HEK293 (cell line): ENCODE data around the gene ZMYM4.

Source experiments
- CTCF ChIA-PET: fragments of 350-600 bp; formaldehyde crosslinking; extraction: SDS; loops from one replicate; lab custom pipeline; 2021; ENCODE audit warnings: antibody characterized with exemption; lab: Yijun Ruan, JAX
- POLR2A ChIA-PET: fragments of 300-600 bp; formaldehyde crosslinking; extraction: SDS; loops from one replicate; lab custom pipeline; 2020; ENCODE audit warnings: antibody characterized with exemption, inconsistent platforms; lab: Yijun Ruan, JAX
- H3K27ac ChIP-seq: fragments of 200-500 bp; sonication (Bioruptor generic); 2 replicates; pipeline ENCODE4 v1.5.1; 2014; ENCODE audit warnings: low read depth, low read length, control low read depth, inconsistent platforms; ENCODE audit errors: extremely low read depth
- H3K36me3 ChIP-seq, 2 experiments: fragments of 200-500 bp in 1 of 2; sonication (Bioruptor generic) in 1 of 2; 1 replicate in 1 of 2; 2 replicates in 1 of 2; pipeline ENCODE4 v1.5.1; 2014 to 2017; ENCODE audit warnings: inconsistent platforms in 2 of 2, low read length in 2 of 2; ENCODE audit not compliant: control insufficient read depth in 2 of 2, insufficient read depth in 1 of 2
- H3K4me1 ChIP-seq: fragments of 200-500 bp; sonication (Bioruptor generic); 2 replicates; pipeline ENCODE4 v1.5.1; 2014; ENCODE audit warnings: mild to moderate bottlenecking, low read length, inconsistent platforms; ENCODE audit not compliant: control insufficient read depth, insufficient read depth
- H3K4me3 ChIP-seq: 2 replicates; pipeline ENCODE4 v1.5.1; 2011; ENCODE audit warnings: low read depth, mild to moderate bottlenecking, control low read depth, low read length, moderate library complexity
- H3K9me3 ChIP-seq: fragments of 200-500 bp; sonication (Bioruptor generic); 2 replicates; pipeline ENCODE4 v1.5.1; 2014; ENCODE audit warnings: low read depth, low read length, inconsistent platforms; ENCODE audit not compliant: control insufficient read depth, insufficient read depth
- ATF2 ChIP-seq: fragments of 450-650 bp; formaldehyde crosslinking; IDR thresholded peaks from 2 replicates; pipeline ENCODE4 v1.5.1; 2016; ENCODE audit warnings: missing biosample characterization, missing genetic modification characterization, low read depth
- FEZF1 ChIP-seq: fragments of 450-650 bp; formaldehyde crosslinking; IDR thresholded peaks from 2 replicates; pipeline ENCODE4 v1.5.1; 2016; ENCODE audit warnings: missing biosample characterization, missing genetic modification characterization
- MZF1 ChIP-seq: fragments of 450-650 bp; formaldehyde crosslinking; IDR thresholded peaks from 2 replicates; pipeline ENCODE4 v1.5.1; 2017; ENCODE audit warnings: missing biosample characterization, missing genetic modification characterization, borderline replicate concordance
- PRDM6 ChIP-seq: fragments of 450-650 bp; formaldehyde crosslinking; IDR thresholded peaks from 2 replicates; pipeline ENCODE4 v1.5.1; 2017; ENCODE audit warnings: missing biosample characterization, missing genetic modification characterization
- WT1 ChIP-seq: fragments of 450-650 bp; formaldehyde crosslinking; IDR thresholded peaks from 2 replicates; pipeline ENCODE4 v1.5.1; 2016; ENCODE audit warnings: missing biosample characterization, missing genetic modification characterization
- ZBTB6 ChIP-seq: fragments of 450-650 bp; formaldehyde crosslinking; IDR thresholded peaks from 2 replicates; pipeline ENCODE4 v1.5.1; 2017; ENCODE audit warnings: missing biosample characterization, missing genetic modification characterization
- ZNF24 ChIP-seq: fragments of 450-650 bp; formaldehyde crosslinking; IDR thresholded peaks from 2 replicates; pipeline ENCODE4 v1.5.1; 2016; ENCODE audit warnings: missing biosample characterization, missing genetic modification characterization
- ZNF560 ChIP-seq: fragments of 450-650 bp; formaldehyde crosslinking; IDR thresholded peaks from 2 replicates; pipeline ENCODE4 v1.5.1; 2017; ENCODE audit warnings: missing biosample characterization, missing genetic modification characterization, borderline replicate concordance
- ZNF600 ChIP-seq: fragments of 450-650 bp; formaldehyde crosslinking; IDR thresholded peaks from 2 replicates; pipeline ENCODE4 v1.5.1; 2016; ENCODE audit warnings: missing biosample characterization, missing genetic modification characterization
- ZNF623 ChIP-seq: fragments of 450-650 bp; formaldehyde crosslinking; IDR thresholded peaks from 2 replicates; pipeline ENCODE4 v1.5.1; 2016; ENCODE audit warnings: missing biosample characterization, missing genetic modification characterization
- ZNF629 ChIP-seq: fragments of 450-650 bp; formaldehyde crosslinking; IDR thresholded peaks from 2 replicates; pipeline ENCODE4 v1.5.1; 2017; ENCODE audit warnings: missing biosample characterization, missing genetic modification characterization
- ZNF639 ChIP-seq: fragments of 450-650 bp; formaldehyde crosslinking; IDR thresholded peaks from 2 replicates; pipeline ENCODE4 v1.5.1; 2016; ENCODE audit warnings: missing biosample characterization, missing genetic modification characterization
- ZNF664 ChIP-seq: fragments of 450-650 bp; formaldehyde crosslinking; IDR thresholded peaks from 2 replicates; pipeline ENCODE4 v1.5.1; 2016; ENCODE audit warnings: missing biosample characterization, missing genetic modification characterization
- ZNF791 ChIP-seq: fragments of 450-650 bp; formaldehyde crosslinking; IDR thresholded peaks from 2 replicates; pipeline ENCODE4 v1.5.1; 2016; ENCODE audit warnings: missing biosample characterization, missing genetic modification characterization
- ZNF843 ChIP-seq: fragments of 450-650 bp; formaldehyde crosslinking; IDR thresholded peaks from 2 replicates; pipeline ENCODE4 v1.5.1; 2016; ENCODE audit warnings: missing biosample characterization, missing genetic modification characterization
- ZSCAN30 ChIP-seq: fragments of 450-650 bp; IDR thresholded peaks from 2 replicates; pipeline ENCODE4 v1.5.1; 2018; ENCODE audit warnings: missing biosample characterization, mild to moderate bottlenecking, missing genetic modification characterization, moderate library complexity
- ZSCAN4 ChIP-seq: fragments of 450-650 bp; formaldehyde crosslinking; IDR thresholded peaks from 2 replicates; pipeline ENCODE4 v1.5.1; 2017; ENCODE audit warnings: missing biosample characterization, missing genetic modification characterization
- ZXDB ChIP-seq: fragments of 450-650 bp; formaldehyde crosslinking; IDR thresholded peaks from 2 replicates; pipeline ENCODE4 v1.5.1; 2016; ENCODE audit warnings: missing biosample characterization, missing genetic modification characterization

The ZMYM4 gene

GRCh38 chr1:35350872-35351271 lies 82.4 kb downstream of the ZMYM4 start:
- peaks cover 3% of the 10 kb centered on the region in 2 experiments; a peak in 2 of 3 replicates for H3K36me3 ChIP-seq
- POLR2A ChIA-PET = no interaction called here
- TF ChIP-seq ZNF600 (tag by site-specific recombination) = no peak
- no peak for TF ChIP-seq ZNF560 (tag by site-specific recombination)
- TF ChIP-seq MZF1 (tag by site-specific recombination) = no peak
- TF ChIP-seq ZSCAN30 (tag by site-specific recombination) = no peak
- no peak for TF ChIP-seq ZNF639 (tag by site-specific recombination)
- TF ChIP-seq ZNF664 (tag by site-specific recombination) = no peak
- no peak for TF ChIP-seq ZNF24 (tag by site-specific recombination)
- TF ChIP-seq ZBTB6 (tag by site-specific recombination) = no peak
- CTCF ChIA-PET = interaction anchor here (0.7 kb wide), 1 partner anchor 158 kb away, joined by 8 read pairs; no protein-coding TSS in a partner anchor
- no peaks in the 10 kb centered on the region for H3K4me1 ChIP-seq
- H3K4me3 ChIP-seq = no peak overlapping the region
- no peaks in the 10 kb centered on the region for H3K9me3 ChIP-seq
- H3K27ac ChIP-seq = no peak overlapping the region

GRCh38 chr1:35359995-35360394 lies 91.5 kb downstream of the ZMYM4 start:
- ChIA-PET POLR2A (no interaction called here), CTCF (no interaction called here)
- TF ChIP-seq ZNF791 = no peak
- peak; percentile 61 for TF ChIP-seq PRDM6 (tag by site-specific recombination)
- TF ChIP-seq ZSCAN4 = no peak
- no peak for TF ChIP-seq WT1 (tag by site-specific recombination)
- TF ChIP-seq FEZF1 (tag by site-specific recombination) = peak; percentile 45; the same call in 1 of the 2 replicates
- TF ChIP-seq ZNF560 (tag by site-specific recombination) = no peak
- no peak for TF ChIP-seq ZNF623
- no peak for TF ChIP-seq ATF2 (tag by site-specific recombination)
- 0 out of 2 replicates have a peak, but pooled peaks have one; percentile 32 for TF ChIP-seq ZXDB (tag by site-specific recombination)
- TF ChIP-seq ZNF843 = peak; percentile 61
- TF ChIP-seq ZNF629 (tag by site-specific recombination) = no peak
- H3K4me3 ChIP-seq = no peak overlapping the region
- H3K27ac ChIP-seq = no peak overlapping the region
- H3K4me1 ChIP-seq = peaks cover 6% of the 10 kb centered on the region; the same call in 1 of the 2 replicates
- H3K9me3 ChIP-seq = no peaks in the 10 kb centered on the region
- H3K36me3 ChIP-seq = peaks cover 0 to 36% of the 10 kb centered on the region in 2 experiments; a peak in 1 of 3 replicates
